Activated CD4-positive, alpha-beta memory T cell treated with anti-CD3 and anti-CD28 coated beads for 36 hours (primary cell): Measurements from ENCODE around the gene SLC37A4. TPM values are rescaled to one million over a fixed set of nuclear protein-coding genes. Genes with fewer than 3 reads are reported as not detected.
A peak's percentile ranks its signal among the peaks of the same experiment; 100 is the strongest.
"Not testable (repeated sequence)": the region's sequence is repeated elsewhere in the genome, so short reads cannot be mapped to it uniquely, and the experiment has no call there.

ENCODE experiments used
- CTCF ChIA-PET: fragments of 350-600 bp; sonication (Branson Sonifier 250); formaldehyde crosslinking; loops from one replicate; lab custom pipeline; 2021; ENCODE audit warnings: antibody characterized with exemption, inconsistent platforms; lab: Charles Lee
- POLR2A ChIA-PET: fragments of 350-600 bp; sonication (Branson Sonifier 250); formaldehyde crosslinking; loops from one replicate; lab custom pipeline; 2021; ENCODE audit warnings: antibody characterized with exemption; lab: Charles Lee
- DNase-seq: peaks from one replicate; pipeline ENCODE4 v3.0.0-alpha.2; 2020
- H3K27ac Mint-ChIP-seq: one replicate; pipeline ENCODE4 v1.8.0; 2021; ENCODE audit warnings: mixed read lengths
- H3K27me3 Mint-ChIP-seq: one replicate; pipeline ENCODE4 v1.8.0; 2021; ENCODE audit warnings: mixed read lengths
- H3K36me3 Mint-ChIP-seq: one replicate; pipeline ENCODE4 v1.8.0; 2021; ENCODE audit warnings: mixed read lengths
- H3K4me1 Mint-ChIP-seq: one replicate; pipeline ENCODE4 v1.8.0; 2021; ENCODE audit warnings: low read depth, mixed read lengths
- H3K4me3 Mint-ChIP-seq: one replicate; pipeline ENCODE4 v1.8.0; 2021; ENCODE audit warnings: mild to moderate bottlenecking, mixed read lengths
- H3K9me3 Mint-ChIP-seq: one replicate; pipeline ENCODE4 v1.8.0; 2021; ENCODE audit warnings: mixed read lengths
- intact Hi-C: fragments of 100-400 bp; cut with micrococcal nuclease; formaldehyde crosslinking; loops from one replicate; pipeline ENCODE4 v1.15.1; 2023
- total RNA-seq, 2 experiments: library from RNA; stranded (reverse); gene quantifications; one replicate each; pipeline ENCODE4 v1.2.3, GENCODE V29; 2021

The SLC37A4 gene
- total RNA-seq, 2 experiments from 2014 or later, result 33.4 to 37.0 TPM

DNA sequence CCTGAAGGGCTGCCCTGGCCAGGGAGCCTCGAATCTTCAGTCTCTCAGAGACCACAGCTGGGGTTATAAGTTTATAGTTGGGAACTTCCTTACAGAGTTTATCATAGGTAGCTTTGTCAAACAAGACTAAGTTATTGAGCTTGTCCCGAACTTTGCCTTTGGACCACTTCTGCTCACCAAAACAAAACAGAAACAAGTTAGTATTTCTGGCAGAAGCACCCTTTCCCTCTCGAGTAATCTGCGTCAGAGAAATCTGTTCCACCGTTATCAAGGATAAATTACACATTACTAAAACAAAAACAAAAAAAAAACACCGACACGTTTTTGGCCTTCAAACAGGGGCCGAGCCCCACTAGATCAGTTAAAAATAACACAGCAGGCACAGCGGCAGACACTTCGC lies 13.3 kb downstream of the SLC37A4 start:
- Mint-ChIP-seq H3K4me1 (peaks cover 51% of the 10 kb centered on the region), H3K4me3 (peak overlapping the region; percentile 99), H3K27ac (peak overlapping the region; percentile 99), H3K36me3 (peaks cover 74% of the 10 kb centered on the region)
- intact Hi-C loops, result loop anchor here (5.0 kb wide), 2 partner anchors 90 to 225 kb away; partner anchors contain the start of genes BCL9L and DDX6
- not testable (repeated sequence) for H3K9me3 Mint-ChIP-seq, H3K27me3 Mint-ChIP-seq, DNase-seq
- ChIA-PET CTCF (interaction anchor here (0.6 to 1.4 kb wide), 2 partner anchors 17 to 20 kb away, joined by 3 to 5 read pairs; partner anchors contain the start of gene CENATAC), POLR2A (interaction anchor here (1.5 to 3.0 kb wide), 5 partner anchors 13 to 77 kb away, joined by 5 to 23 read pairs (median 9); partner anchors contain the start of genes CENATAC, SLC37A4 and VPS11)

DNA sequence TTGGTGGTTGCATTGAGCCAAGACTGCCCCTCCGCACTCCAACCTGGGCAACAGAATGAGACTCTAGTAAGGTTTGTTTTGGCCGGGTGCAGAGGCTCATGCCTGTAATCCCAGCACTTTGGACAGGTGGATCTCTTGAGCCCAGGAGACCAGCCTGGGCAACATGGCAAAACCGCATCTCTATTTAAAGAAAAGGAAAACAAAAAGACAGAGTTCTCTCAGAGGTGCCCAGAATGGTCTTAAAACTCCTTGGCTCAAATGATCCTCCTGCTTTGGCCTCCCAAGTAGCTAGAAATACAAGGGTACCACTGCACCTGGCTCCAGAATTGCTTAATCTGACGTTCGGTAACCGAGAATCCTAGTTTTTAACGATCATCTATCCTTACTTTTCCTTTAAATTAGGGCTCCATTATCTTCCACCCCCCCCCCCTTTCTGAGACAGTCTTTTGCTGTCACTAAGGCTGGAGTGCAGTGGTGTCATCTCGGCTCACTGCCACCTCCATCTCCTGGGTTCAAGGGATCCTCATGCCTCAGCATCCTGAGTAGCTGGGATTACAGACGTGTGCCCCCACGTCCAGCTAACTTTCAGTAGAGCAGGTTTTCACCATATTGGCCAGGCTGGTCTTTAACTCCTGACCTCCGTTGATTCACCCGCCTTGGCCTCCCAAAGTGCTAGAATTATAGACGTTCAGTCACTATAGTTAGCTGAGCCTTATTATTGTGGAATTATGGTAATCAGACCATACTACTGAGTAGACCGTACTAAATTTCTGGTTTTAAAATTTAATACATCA lies 14.3 kb downstream of the SLC37A4 start:
- Mint-ChIP-seq H3K9me3 (no peaks in the 10 kb centered on the region), H3K4me3 (peak overlapping the region; percentile 99), H3K27me3 (no peaks in the 10 kb centered on the region), H3K4me1 (peaks cover 47% of the 10 kb centered on the region), H3K27ac (peak overlapping the region; percentile 99), H3K36me3 (peaks cover 69% of the 10 kb centered on the region)
- POLR2A ChIA-PET, result interaction anchor here (1.5 to 3.0 kb wide), 5 partner anchors 8 to 19 kb away, joined by 6 to 23 read pairs (median 13); partner anchors contain the start of genes CENATAC and SLC37A4
- CTCF ChIA-PET, result interaction anchor here (1.5 kb wide), 1 partner anchor 19 kb away, joined by 3 read pairs; the partner anchor contains the start of gene CENATAC
- intact Hi-C loops, result loop anchor here (5.0 kb wide), 2 partner anchors 89 to 224 kb away; partner anchors contain the start of genes BCL9L and DDX6
- DNase-seq, result no peak

DNA sequence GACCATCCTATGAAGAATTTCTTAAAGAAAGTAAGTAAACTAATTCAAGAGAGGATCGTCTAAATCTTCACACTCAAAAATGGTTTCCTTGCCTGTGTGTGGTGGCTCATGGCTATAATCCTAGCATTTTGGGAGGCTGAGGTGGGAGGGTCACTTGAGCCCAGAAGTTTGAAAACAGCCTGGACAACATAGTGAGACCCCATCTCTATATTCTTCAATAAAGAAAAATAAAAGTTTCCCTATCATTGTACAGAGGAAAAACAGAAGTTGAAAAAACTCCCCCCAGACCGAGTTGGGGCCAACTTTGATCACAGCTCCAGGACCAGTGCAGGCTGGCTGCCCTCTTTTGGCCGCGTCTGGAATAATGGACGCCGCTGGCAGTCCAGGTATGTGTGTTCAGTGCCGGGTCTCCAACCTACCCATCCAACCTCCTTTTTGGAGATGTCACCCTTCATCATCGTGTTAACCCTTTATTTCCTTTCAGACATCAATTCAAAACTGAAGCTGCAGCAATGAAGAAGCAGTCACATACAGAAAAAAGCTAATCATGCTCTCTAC lies 15.5 kb downstream of the SLC37A4 start:
- CTCF ChIA-PET, result interaction anchor here (1.0 to 1.5 kb wide), 2 partner anchors 15 to 17 kb away, joined by 3 read pairs; partner anchors contain the start of genes CENATAC and SLC37A4
- POLR2A ChIA-PET, result interaction anchor here (0.6 to 3.0 kb wide), 8 partner anchors 9 to 63 kb away, joined by 3 to 15 read pairs (median 7); partner anchors contain the start of genes CENATAC, SLC37A4 and VPS11
- H3K27ac Mint-ChIP-seq, result peak overlapping the region; percentile 47
- H3K27me3 Mint-ChIP-seq, result no peaks in the 10 kb centered on the region
- intact Hi-C loops, result loop anchor here (5.0 kb wide), 2 partner anchors 88 to 223 kb away; partner anchors contain the start of genes BCL9L and DDX6
- no peak for DNase-seq
- peaks cover 38% of the 10 kb centered on the region for H3K4me1 Mint-ChIP-seq
- H3K9me3 Mint-ChIP-seq, result no peaks in the 10 kb centered on the region
- H3K36me3 Mint-ChIP-seq, result peaks cover 67% of the 10 kb centered on the region
- H3K4me3 Mint-ChIP-seq, result no peak overlapping the region

DNA sequence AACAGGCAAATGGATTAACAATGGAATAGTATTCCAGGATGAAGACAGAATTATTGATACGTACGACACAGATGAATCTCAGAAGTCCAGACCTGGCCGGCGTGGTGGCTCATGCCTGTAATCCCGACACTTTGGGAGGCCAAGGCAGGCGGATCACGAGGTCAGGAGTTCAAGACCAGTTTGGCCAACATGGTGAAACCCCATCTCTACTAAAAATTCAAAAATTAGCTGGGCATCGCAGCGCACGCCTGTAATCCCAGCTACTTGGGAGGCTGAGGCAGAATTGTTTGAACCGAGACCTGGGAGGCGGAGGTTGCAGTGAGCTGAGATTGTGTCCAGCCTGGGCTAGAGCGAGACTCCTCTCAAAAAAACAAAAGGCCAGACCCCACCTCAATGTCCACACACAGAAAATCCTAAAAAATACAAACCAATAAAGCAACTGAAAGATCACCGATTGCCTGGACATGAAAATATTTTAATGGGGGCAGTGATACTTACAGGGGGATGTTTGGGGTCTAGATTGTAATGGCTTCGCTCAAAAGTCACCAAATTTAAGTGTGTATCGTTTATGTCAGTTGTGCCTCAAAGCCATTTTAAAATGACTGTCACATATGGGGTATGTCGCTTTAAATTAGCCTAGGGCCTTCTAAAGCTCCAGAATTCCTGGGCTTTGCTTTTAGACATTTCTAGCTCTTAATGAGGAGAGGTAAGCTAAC lies 16.3 kb downstream of the SLC37A4 start:
- Mint-ChIP-seq H3K27ac (peak overlapping the region; percentile 53), H3K4me3 (no peak overlapping the region)
- CTCF ChIA-PET, result interaction anchor here (0.7 to 1.0 kb wide), 2 partner anchors 16 to 310 kb away, joined by 3 read pairs; partner anchors contain the start of gene SLC37A4

DNA sequence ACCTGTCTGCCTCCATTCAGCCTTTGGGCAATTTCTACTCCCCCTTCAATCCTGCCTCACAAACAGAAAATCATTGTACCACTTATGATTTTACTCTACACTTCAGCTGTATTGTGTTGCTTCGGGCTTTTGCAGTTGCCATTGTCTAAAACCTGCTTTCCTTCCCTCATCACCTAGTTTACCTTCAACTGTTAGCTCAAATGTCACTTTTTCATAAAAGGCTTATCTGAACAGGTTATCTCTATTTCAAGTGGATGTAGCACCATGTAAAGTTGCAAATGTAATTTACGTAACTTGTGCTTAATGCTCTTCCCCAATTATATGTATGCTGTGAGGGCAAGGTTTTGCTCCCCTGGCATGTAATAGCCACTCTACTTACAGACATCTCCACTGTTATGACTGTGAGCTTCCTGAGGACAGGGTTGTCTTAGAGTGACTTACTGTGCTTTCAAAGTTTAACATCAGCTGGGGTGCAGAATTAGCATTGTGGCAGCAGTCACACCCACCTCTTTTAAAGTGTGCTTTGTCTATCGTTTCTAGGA lies 18.0 kb downstream of the SLC37A4 start:
- Mint-ChIP-seq H3K27me3 (no peaks in the 10 kb centered on the region), H3K4me3 (no peak overlapping the region), H3K4me1 (peaks cover 32% of the 10 kb centered on the region), H3K36me3 (peaks cover 58% of the 10 kb centered on the region), H3K27ac (no peak overlapping the region), H3K9me3 (no peaks in the 10 kb centered on the region)
- DNase-seq, result no peak
- intact Hi-C loops, result no loop called here
- CTCF ChIA-PET, result no interaction called here
- POLR2A ChIA-PET, result interaction anchor here (0.9 kb wide), 1 partner anchor 13 kb away, joined by 3 read pairs; no protein-coding TSS in a partner anchor

More for the DNA sequence above, 16.3 kb downstream of the SLC37A4 start:
- Mint-ChIP-seq H3K36me3 (peaks cover 60% of the 10 kb centered on the region), H3K27me3 (no peaks in the 10 kb centered on the region), H3K4me1 (peaks cover 32% of the 10 kb centered on the region), H3K9me3 (no peaks in the 10 kb centered on the region)
- no peak for DNase-seq
- intact Hi-C loops, result no loop called here
- POLR2A ChIA-PET, result interaction anchor here (0.9 to 3.0 kb wide), 5 partner anchors 10 to 17 kb away, joined by 3 to 15 read pairs (median 7); partner anchors contain the start of genes CENATAC and SLC37A4

DNA sequence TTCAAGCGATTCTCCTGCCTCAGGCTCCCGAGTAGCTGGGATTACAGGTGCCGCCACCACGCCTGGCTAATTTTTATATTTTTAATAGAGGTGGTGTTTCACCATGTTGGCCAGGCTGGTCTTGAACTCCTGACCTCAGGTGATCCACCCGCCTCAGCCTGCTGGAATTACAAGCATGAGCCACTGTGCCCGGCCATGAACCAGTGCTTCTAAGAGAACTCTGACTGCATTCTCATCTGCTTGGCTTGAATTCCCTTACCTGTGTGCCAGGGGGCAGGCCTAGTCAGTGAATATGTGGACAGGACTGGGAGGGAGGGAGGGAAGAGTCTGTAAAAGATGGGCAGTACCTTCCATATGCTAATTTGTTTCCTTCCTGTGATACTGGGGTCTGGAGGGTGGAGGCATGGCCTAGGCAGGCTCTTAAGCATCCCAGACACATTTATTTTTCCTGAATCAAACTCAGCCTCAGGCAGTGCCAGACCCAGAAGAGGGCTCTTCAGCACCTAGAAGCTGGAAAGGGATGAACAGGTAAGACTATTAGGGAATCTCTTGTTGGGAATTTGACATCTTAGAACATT lies 19.1 kb downstream of the SLC37A4 start:
- Mint-ChIP-seq H3K4me1 (peaks cover 32% of the 10 kb centered on the region), H3K27me3 (no peaks in the 10 kb centered on the region), H3K27ac (no peak overlapping the region), H3K36me3 (peaks cover 54% of the 10 kb centered on the region), H3K4me3 (no peak overlapping the region), H3K9me3 (no peaks in the 10 kb centered on the region)
- DNase-seq, result no peak
- intact Hi-C loops, result no loop called here
- POLR2A ChIA-PET, result interaction anchor here (0.7 kb wide), 1 partner anchor 14 kb away, joined by 3 read pairs; the partner anchor contains the start of gene CENATAC
- CTCF ChIA-PET, result no interaction called here

DNA sequence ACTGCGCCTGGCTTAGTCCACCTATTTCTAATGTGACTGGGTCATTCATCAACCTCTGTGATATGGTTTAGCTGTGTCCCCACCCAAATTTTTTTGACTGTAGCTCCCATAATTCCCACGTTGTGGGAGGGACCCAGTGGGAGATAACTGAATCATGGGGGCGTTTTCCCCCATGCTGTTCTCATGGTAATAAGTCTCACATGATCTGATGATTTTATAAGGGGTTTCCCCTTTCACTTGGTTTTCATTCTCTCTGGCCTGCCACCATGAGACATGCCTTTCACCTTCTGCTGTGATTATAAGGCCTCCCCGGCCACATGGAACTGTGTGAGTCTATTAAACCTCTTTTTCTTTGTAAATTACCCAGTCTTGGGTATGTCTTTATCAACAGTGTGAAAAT lies 24.0 kb downstream of the SLC37A4 start:
- CTCF ChIA-PET, result no interaction called here
- peak overlapping the region; percentile 5 for H3K27ac Mint-ChIP-seq
- intact Hi-C loops, result no loop called here

DNA sequence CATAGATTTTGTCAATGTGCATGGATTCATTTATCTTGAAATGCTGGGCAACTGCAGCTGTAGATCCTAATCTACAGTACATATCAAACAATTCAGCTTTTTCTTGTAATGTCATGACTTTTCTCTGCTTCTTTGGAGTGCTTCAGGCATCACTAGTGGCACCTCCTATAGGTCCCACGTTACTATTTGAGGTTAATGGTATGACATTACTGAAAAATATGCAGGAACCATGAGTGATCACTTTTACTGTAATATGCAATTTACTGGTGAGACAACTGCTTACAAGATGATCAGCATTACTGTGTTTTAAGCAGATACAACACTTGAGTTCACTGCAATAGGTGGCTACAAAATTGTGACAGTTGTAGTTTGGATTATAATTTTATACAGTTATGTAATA lies 29.8 kb downstream of the SLC37A4 start:
- H3K27ac Mint-ChIP-seq, result no peak overlapping the region
- H3K4me3 Mint-ChIP-seq, result no peak overlapping the region
- CTCF ChIA-PET, result no interaction called here
- no peaks in the 10 kb centered on the region for H3K27me3 Mint-ChIP-seq
- intact Hi-C loops, result no loop called here
- peaks cover 32% of the 10 kb centered on the region for H3K4me1 Mint-ChIP-seq
- peaks cover 46% of the 10 kb centered on the region for H3K36me3 Mint-ChIP-seq
- DNase-seq, result no peak
- no peaks in the 10 kb centered on the region for H3K9me3 Mint-ChIP-seq
- POLR2A ChIA-PET, result interaction anchor here (0.5 to 2.1 kb wide), 2 partner anchors 8 to 14 kb away, joined by 3 to 7 read pairs; no protein-coding TSS in a partner anchor

More for the DNA sequence above, 24.0 kb downstream of the SLC37A4 start:
- Mint-ChIP-seq H3K9me3 (no peaks in the 10 kb centered on the region), H3K27me3 (no peaks in the 10 kb centered on the region), H3K4me3 (no peak overlapping the region), H3K36me3 (peaks cover 31% of the 10 kb centered on the region), H3K4me1 (peaks cover 11% of the 10 kb centered on the region)
- POLR2A ChIA-PET, result no interaction called here
- DNase-seq, result no peak

DNA sequence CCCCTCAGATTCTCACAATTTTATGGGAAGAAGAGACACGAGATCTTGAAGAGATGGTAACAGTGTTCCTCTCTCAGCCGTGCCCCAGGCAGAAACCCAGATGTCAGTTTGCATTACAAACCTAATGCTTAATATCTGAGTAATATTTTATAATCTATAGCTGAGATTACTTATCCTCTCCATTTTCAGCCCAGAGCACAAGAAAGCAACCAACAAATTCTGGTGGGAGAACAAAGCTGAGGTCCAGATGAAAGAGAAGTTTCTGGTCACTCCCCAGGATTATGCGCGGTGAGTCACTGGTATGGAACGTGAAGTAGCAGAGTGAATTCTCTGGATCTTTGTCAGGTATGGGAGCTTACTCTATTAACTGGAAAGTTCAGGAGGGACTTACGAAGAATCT lies 31.9 kb downstream of the SLC37A4 start:
- ChIA-PET CTCF (interaction anchor here (0.7 to 1.2 kb wide), 2 partner anchors 108 to 324 kb away, joined by 3 read pairs; no protein-coding TSS in a partner anchor), POLR2A (interaction anchor here (1.5 to 2.1 kb wide), 2 partner anchors 16 to 20 kb away, joined by 4 to 7 read pairs; partner anchors contain the start of gene TRAPPC4)
- H3K27ac Mint-ChIP-seq, result peak overlapping the region; percentile 94
- no peaks in the 10 kb centered on the region for H3K9me3 Mint-ChIP-seq
- H3K4me3 Mint-ChIP-seq, result peak overlapping the region; percentile 88
- H3K27me3 Mint-ChIP-seq, result no peaks in the 10 kb centered on the region
- H3K36me3 Mint-ChIP-seq, result peaks cover 42% of the 10 kb centered on the region
- DNase-seq, result no peak
- peaks cover 28% of the 10 kb centered on the region for H3K4me1 Mint-ChIP-seq
- intact Hi-C loops, result loop anchor here (1.0 to 5.0 kb wide), 4 partner anchors 19 to 695 kb away; partner anchors contain the start of genes CD3E, DDX6, RPS25 and SLC37A4

DNA sequence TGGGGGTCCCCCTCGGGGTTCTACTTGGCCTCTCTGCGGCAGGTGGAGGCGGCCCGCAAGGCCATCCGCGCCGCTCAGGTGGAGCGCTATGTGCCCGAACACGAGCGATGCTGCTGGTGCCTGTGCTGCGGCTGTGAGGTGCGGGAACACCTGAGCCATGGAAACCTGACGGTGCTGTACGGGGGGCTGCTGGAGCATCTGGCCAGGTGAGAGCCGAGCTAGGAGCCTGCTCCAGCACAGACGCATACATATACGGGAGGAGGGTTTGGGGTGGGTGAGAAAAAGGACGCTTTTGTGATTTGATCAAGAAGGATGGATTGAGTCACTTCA lies 32.3 kb downstream of the SLC37A4 start:
- no peak for DNase-seq
- Mint-ChIP-seq H3K4me1 (peaks cover 28% of the 10 kb centered on the region), H3K27me3 (no peaks in the 10 kb centered on the region), H3K36me3 (peaks cover 39% of the 10 kb centered on the region), H3K9me3 (no peaks in the 10 kb centered on the region), H3K4me3 (peak overlapping the region; percentile 88), H3K27ac (peak overlapping the region; percentile 94)
- intact Hi-C loops, result loop anchor here (1.0 to 5.0 kb wide), 4 partner anchors 20 to 694 kb away; partner anchors contain the start of genes CD3E, DDX6, RPS25 and SLC37A4
- ChIA-PET POLR2A (interaction anchor here (0.7 to 2.2 kb wide), 5 partner anchors 14 to 87 kb away, joined by 3 to 23 read pairs (median 5); partner anchors contain the start of genes RPS25 and TRAPPC4), CTCF (interaction anchor here (0.7 to 1.8 kb wide), 4 partner anchors 19 to 108 kb away, joined by 3 to 7 read pairs (median 6); partner anchors contain the start of gene RPS25)
